HG02870 (cell line): ENCODE measurements around the gene GBP4.

Source experiments
- ATAC-seq: cut with Tn5 transposase; IDR thresholded peaks from one replicate; pipeline ENCODE4 v1.9.1; 2021; ENCODE audit warnings: mild to moderate bottlenecking, moderate library complexity; ENCODE audit not compliant: unreplicated experiment

The GBP4 gene

DNA sequence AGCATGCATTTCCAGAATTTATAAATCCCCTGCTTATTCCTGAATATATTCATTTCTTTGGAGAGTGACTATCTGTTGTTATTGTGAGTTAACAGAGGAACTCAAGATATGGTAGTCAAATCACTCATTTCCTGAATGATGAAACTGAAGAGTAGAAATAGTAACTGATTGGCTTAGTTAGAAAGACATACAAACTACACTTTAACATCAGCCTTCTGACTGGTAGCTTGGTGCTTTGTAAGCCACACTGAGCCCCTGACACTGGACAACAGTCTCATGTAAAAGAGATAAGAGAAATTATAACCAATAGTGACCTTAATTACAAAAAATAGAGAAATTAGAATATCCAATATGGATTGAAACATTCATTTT, 27.7 kb downstream of the GBP4 start:
- ATAC-seq: peak; percentile 62

DNA sequence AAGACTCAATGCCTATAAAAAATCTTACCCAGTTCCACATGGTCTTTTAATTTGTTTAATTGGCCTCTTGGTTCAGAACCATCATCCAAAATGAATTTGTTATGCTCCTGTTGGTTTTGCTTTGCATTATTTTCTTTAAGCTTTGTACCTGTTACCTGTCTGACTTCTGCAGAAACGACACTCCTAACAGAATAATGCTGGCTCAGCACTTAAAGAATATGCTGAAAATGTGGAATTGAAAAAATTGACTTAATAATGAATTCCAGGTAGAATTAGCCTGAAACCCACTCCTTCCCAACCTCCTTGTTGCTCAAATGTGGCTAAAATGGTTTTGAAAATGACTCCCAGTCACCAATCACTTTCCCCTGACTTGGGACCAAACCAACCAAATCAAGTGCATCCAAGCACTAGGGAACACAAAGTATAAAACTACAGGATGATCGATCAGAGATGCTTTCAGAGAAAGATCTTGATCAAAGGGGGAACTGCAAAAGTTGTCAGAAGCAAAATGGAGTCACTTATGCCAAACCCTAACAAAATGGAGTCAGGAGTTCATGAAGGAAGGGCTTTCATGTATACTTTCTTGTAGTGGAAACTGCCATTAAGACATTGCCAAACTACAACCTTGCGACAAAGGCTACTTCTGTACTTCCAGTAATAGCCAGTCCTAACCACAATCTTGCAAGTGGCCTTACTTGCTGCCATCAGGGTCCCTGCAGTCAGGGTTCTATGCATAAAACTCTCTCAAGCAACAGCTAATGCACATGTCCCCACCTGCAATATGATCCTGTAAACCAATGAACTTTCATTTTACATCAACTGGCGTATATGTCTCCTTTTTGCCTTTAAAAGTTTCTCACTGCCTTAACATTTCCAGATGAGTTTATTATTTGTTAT, 28.3 kb downstream of the GBP4 start:
- peak; percentile 28 for ATAC-seq

DNA sequence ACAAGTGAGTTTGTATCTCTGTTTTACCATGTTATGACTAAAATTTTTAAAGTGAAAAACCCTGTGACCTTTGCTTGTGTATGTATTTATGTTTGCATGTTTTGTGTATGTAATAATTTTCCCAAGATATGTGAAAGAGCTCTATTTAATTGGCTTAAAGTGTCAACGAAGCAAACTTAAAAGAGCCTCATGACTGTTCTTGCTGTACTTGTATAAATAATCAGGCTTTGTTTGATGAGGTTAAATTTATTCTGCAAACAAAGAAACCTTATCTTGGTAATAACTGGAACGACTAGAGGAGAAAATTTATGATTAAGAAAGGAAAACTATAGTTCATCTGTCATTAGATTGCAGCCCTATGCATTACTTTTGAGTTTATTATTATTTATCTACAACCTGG, 29.6 kb downstream of the GBP4 start:
- no peak for ATAC-seq

DNA sequence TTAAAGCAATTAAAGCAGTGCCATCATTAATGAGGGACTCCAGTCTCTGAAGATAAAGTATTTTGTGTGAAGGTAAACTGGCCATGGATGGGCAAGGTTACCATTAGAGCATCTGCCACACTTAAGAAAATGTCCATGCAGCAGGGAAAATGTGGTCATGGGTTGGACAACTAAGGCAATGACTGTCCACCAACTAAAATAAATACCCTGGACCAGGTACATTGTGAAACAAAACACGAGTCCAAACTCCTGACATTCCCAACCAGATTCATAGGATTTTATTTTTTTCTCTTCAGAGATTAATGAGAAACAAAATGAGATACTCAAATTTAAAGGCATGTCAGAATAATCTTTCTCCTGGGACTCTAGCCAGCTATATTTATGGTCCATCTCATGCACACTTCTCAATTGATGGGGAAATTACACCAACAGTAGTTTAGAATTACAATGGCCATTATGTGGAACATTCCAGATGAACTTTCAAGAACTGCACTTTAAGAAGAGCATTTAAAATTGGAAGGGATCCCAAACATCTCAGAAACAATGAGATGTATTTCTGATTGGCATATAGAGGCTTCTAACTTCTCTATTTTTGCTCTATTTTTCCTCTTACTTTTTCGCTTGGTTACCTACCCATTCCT, 31.0 kb downstream of the GBP4 start:
- no peak for ATAC-seq

DNA sequence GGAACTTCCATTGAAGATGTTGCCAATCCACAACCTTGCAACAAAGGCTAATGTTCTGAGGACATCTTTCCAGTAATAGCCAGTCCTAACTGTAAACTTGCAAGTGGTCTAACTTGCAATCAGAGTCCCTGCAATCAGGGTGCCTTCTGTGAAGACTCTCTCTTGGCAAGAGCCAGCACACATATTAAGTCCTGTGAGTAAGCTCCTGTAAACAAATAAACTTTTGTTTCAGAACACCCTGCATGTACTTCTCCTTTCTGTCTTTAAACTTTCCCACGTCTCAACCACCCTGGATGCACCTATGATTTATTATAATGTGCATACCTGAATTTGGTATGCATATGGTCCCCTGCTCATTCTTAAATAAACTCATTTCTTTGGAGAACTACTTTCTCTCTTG, 32.0 kb downstream of the GBP4 start:
- ATAC-seq: no peak

DNA sequence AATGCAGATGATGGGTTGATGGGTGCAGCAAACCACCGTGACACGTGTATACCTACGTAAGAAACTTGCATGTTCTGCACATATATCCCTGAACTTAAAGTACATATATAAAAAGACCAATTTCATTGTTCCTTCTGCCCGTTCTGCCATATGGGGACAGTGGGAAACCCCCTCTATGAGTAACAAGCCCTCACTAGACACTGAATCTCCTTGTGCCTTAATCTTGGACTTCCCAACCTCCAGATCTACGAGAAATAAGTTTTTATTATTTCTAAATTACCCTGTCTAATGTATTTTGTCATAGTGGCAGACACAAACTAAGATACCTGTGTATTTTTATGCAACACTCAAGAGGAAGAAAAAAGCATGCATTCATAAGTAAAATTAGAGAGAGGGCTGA, 32.9 kb downstream of the GBP4 start:
- no peak for ATAC-seq

DNA sequence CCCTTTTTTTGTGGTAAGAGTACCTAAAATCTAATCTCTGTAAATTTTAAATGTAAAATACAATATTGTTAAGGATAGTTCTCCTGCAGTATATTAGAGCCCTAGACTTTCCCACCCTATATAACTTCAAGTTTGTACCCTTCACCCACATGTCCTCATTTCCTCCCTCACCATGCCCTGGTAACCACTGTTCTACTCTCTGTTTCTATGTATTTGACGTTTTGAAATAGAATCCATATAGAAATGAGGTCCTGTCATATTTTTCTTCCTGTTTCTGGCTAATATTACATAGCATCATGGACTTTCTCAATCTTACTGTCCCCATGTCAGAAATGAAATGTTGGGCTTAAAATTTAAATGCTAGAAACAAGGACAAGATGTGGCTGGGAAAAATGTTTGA, 47.7 kb downstream of the GBP4 start:
- no peak for ATAC-seq

DNA sequence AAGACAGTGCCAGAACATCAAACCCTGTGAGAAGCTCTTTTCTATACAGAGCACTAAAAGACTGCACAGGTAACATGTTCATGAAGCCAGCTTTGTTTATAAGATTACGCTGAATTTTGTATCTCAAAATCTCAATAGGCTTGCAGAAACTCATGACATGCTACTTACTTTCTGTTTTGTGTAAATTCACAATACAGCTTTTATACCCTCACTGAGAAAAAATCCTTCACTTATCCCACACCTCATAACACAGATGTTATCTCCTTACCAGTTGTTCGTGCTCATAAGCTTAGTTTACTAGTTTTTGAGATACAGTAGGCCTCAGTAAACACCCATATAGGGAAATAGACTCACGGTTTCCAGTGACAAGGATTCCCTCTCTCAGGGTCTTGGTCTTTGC, 48.8 kb downstream of the GBP4 start:
- no peak for ATAC-seq

DNA sequence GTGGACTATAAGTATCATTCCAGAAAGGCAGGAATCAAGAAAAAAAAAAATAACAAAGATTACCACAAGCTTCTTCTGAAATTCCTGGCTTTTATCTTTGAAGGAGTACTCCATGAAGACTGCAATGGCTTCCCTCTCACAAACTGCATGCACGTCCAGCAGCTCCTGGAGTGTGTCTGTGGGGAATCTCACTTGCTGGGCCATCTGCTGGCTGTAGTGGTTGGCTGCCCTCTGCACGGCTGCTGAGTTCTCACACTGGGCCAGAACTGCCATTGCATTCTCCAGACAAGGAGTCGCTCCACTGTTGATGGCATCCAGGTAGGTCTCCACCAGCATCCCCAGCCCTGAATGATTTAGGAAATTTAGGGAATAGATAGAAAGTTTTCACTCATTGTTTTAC, 49.5 kb downstream of the GBP4 start:
- ATAC-seq: no peak

DNA sequence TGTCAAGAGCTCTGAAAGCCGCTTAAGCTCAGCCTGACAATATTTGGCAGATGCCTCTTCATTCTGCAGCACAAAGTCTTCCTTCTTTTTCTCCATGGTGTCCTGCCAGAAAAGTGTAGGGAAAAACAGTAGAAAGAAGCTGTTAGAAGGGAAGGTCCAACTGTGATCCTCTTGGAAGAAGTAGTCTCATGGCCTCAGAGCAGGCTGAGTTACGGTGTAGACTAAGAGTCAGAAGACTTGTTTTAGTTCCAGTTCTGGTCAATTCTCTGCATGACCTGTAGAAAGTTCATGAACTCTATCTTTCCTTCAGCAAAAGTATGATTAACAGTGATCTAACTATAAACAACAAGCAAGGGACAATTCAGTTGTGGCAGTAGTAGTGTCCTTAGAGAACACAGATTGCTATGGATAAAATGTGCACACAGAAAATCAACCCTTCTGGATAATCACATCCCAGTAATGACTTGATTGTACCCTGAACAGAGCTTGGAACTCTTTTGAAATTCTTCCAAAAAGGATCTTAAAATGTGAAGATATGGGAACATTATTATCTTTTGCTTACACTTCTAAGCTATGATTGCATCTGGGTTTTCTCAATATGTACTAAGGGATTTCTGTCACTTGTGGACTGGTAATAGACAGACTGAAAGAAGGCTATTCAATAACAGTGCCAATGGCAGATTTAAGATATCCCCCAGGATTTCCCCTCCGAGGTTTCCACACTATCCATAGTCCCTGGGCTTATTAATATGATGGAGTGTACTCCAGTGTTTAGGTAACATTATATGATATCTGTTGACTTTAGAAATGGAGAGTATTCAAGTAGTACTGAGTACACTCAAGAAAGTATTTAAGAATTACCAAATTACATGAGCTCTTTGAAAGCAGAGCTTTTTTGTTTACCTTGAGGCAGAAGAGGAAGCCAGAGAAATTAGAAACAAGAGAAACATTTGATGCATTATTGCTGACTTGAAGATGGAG, 50.8 kb downstream of the GBP4 start:
- ATAC-seq: no peak

DNA sequence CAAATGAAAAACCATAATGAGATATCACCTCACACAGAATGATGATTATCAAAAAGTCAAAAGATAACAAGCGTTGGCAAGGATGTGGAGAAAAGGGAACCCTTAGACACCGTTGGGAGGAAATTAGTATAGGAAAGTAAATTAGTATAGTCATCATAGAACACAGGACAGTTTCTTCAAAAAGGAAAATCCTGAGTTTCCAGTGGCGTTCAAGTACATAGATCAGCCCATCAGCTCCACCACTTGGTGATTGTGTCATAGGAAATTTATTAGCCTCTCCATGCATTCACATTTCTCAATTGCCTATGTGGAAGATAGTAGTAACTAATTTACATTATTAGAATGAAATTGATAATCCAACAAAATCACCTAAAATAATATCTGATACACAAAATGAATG, 52.0 kb downstream of the GBP4 start:
- no peak for ATAC-seq

DNA sequence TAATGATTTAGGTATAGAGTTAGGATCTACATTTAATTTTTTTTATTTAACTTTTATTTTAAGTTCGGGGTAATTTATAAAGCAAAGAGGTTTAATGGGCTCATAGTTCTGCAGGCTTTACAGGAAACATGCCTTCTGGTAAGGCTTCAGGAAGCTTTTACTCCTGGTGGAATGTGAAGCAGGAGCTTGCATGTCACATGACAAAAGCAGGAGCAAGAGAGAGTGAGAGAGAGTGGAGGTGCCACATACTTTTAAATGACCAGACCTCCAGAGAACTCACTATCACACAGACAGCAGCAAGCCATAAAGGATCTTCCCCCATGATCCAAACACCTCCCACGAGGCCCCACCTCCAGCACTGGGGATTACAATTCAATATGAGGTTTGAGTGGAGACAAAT, 55.3 kb downstream of the GBP4 start:
- ATAC-seq: no peak

DNA sequence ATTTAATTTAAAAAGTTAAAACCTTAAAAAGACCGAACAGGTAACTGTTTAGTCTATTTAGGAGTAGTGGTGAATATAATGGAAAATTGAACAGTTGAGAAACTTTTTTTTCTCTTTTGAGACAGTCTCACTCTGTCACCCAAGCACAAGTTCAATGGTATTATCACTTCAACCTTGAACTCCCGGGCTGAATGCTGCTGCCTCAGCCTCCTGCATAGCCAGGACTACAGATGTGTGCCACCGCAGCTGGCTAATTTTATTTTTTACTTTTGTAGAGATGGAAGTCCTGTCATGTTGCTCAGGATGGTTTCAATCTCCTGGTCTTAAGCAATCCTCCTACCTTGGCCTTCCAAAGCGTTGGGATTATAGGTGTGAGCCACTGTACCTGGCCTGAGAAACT, 56.6 kb downstream of the GBP4 start:
- no peak for ATAC-seq

DNA sequence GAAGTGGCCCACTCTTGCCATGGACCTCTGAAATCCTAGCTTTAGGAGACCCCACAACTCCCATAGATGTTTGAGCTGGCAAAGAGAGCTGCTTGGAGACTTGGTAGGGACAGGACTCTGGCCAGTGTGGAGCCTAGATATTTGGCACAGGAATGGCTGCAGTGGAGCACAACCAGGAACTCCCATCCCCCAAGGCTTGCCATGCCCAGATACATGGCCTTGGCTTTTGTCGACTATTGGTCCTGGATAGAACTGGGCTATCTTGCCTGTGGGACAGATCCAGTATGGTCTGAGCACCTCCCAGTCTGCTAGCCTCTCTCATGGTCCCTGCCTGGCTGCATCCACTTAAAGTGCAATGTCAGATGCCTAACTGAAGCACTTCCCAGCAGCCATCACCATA, 65.0 kb downstream of the GBP4 start:
- no peak for ATAC-seq
